ENCODE results near the gene ARSB. TPM values are rescaled to one million over a fixed set of nuclear protein-coding genes. Genes with fewer than 3 reads are reported as not detected.

The ARSB gene
- total RNA-seq, 4 donors from 2014 or later, result 9.1 to 12.7 (median 10.7) TPM

DNA sequence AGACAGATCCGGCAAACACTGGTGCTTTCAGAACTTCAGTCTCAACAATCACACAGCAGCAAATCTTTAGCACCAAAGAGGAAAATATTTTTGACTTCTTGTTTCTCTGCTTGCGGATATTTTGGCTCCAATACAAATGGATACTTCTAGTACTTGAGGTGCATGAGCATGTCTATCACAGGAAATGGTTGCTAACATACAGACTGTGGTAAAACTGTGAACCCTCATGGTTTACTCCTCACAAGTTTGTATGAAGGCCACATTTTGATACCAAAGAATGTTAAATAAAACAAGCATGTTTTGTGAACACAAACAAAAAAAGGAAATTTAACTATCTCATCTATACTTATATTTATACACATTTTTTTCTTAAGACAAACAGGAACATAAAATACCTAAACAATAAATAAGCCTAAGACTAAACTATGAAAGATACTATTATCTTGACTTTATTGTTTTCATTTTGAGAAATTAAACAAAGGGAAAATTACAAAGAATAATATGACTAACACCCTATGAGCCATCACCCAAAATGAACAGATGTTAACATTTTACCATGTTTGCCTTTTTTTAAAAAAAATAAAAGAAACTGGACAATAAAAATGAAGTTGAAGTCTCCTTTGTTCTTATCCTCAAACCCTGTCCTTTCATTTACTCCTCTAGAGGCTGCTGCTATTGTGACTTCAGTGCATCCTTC, 201.5 kb downstream of the ARSB start:
- Histone ChIP-seq H3K36me3 (no peaks in the 10 kb centered on the region), H3K4me1 (peaks cover 0 to 10% (median 0%) of the 10 kb centered on the region in 4 donors), H3K27me3 (no peaks in the 10 kb centered on the region), H3K27ac (no peak overlapping the region), H3K4me3 (no peak overlapping the region), H3K9me3 (no peaks in the 10 kb centered on the region)
- intact Hi-C loops (cut with DNase I; ENCODE audit: low total_unique reads), result no loop called here
- no peak for DNase-seq
- in situ Hi-C loops (cut with MboI; ENCODE audit: low pct_ligation_motif_present in 1 of 4, low pct_unique_long_range_greater_than_20kb in 1 of 4, low sequenced_read_pairs in 3 of 4), result no loop called here
- TF ChIP-seq EP300 (IDR thresholded peaks at IDR 0.05; ENCODE audit: low read depth) (no peak), POLR2A (IDR thresholded peaks at IDR 0.05) (no peak), POLR2AphosphoS5 (IDR thresholded peaks at IDR 0.05) (no peak)
- TF ChIP-seq, protein P1, sequence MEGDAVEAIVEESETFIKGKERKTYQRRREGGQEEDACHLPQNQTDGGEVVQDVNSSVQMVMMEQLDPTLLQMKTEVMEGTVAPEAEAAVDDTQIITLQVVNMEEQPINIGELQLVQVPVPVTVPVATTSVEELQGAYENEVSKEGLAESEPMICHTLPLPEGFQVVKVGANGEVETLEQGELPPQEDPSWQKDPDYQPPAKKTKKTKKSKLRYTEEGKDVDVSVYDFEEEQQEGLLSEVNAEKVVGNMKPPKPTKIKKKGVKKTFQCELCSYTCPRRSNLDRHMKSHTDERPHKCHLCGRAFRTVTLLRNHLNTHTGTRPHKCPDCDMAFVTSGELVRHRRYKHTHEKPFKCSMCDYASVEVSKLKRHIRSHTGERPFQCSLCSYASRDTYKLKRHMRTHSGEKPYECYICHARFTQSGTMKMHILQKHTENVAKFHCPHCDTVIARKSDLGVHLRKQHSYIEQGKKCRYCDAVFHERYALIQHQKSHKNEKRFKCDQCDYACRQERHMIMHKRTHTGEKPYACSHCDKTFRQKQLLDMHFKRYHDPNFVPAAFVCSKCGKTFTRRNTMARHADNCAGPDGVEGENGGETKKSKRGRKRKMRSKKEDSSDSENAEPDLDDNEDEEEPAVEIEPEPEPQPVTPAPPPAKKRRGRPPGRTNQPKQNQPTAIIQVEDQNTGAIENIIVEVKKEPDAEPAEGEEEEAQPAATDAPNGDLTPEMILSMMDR (IDR thresholded peaks at IDR 0.05), result no peak
- 67 to 98% methylated on average over 1 to 2 of the region's 2 CpGs for WGBS, 2 donors (ENCODE audit: low coverage in 1 of 2)

DNA sequence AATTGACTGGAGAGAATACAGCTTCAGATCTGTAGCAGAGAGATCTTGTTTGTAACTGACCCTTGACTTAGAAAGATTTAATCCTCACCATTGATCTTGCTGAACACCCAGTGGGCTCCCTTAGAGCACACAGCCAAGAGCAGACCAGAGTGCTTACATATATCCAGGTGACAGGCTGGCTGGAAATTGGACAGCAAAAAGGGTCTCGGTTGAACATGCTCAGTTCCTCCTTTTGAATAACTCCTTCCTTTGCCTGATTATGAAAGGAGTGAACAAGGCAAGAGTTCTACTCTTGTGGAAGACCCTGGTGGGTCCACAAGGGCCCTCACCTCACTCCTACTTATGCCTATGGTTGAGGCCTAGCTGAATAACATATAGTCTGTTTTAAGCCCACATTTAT, 202.4 kb downstream of the ARSB start:
- Histone ChIP-seq H3K27ac (no peak overlapping the region), H3K4me3 (no peak overlapping the region), H3K27me3 (no peaks in the 10 kb centered on the region), H3K9me3 (no peaks in the 10 kb centered on the region), H3K36me3 (no peaks in the 10 kb centered on the region), H3K4me1 (peaks cover 0 to 4% (median 0%) of the 10 kb centered on the region in 4 donors)
- TF ChIP-seq EP300 (IDR thresholded peaks at IDR 0.05; ENCODE audit: low read depth), result no peak
- TF ChIP-seq, protein P1 (IDR thresholded peaks at IDR 0.05), result no peak
- no peak for TF ChIP-seq POLR2AphosphoS5 (IDR thresholded peaks at IDR 0.05)
- 82% methylated on average over 1 of the region's 1 CpG; no CpG with 5 or more reads in 1 of the 2 donors for WGBS, 2 donors (ENCODE audit: low coverage in 1 of 2)
- in situ Hi-C loops (cut with MboI; ENCODE audit: low pct_ligation_motif_present in 1 of 4, low pct_unique_long_range_greater_than_20kb in 1 of 4, low sequenced_read_pairs in 3 of 4), result no loop called here
- DNase-seq, result no peak
- intact Hi-C loops (cut with DNase I; ENCODE audit: low total_unique reads), result no loop called here

DNA sequence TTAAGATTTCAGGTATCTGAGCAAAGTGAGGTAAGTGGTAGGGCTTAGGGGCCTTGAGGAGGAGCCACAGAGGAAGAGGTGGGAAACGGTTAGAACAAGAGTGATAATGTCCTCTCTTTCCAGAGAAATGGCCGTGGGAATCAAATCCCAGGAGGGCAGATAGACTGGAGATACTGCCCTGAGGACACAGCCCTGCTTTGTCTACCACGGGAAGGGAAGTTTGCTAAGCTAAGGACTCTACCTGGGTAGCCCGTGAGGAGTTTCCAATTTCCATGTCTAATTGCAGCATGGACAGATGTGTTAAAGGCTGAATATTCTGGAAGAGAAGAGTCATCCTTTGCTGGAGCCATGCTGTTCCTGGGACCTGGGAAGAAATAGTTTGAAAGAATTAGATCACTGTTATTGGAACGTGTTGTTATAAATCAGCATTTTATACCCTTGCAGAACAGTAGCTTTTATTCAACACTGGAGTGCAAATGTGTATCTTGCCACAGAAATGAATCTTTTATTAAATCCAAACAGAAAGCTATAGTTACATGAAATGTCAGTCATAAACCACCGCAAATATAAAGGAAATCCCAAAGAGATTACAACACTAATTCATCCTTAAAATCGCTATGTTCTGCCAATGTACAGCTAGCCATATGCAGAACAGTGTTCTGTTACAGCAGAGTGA, 203.4 kb downstream of the ARSB start:
- Histone ChIP-seq H3K27ac (no peak overlapping the region), H3K27me3 (no peaks in the 10 kb centered on the region), H3K9me3 (no peaks in the 10 kb centered on the region), H3K4me3 (no peak overlapping the region), H3K4me1 (no peaks in the 10 kb centered on the region), H3K36me3 (no peaks in the 10 kb centered on the region)
- intact Hi-C loops (cut with DNase I; ENCODE audit: low total_unique reads) (no loop called here), in situ Hi-C loops (cut with MboI; ENCODE audit: low pct_ligation_motif_present in 1 of 4, low pct_unique_long_range_greater_than_20kb in 1 of 4, low sequenced_read_pairs in 3 of 4) (no loop called here)
- DNase-seq, result no peak
- WGBS, 2 donors (ENCODE audit: low coverage in 1 of 2), result 69 to 77% methylated on average over 6 to 7 of the region's 7 CpGs
- TF ChIP-seq EP300 (IDR thresholded peaks at IDR 0.05; ENCODE audit: low read depth) (no peak), POLR2A (IDR thresholded peaks at IDR 0.05) (no peak), POLR2AphosphoS5 (IDR thresholded peaks at IDR 0.05) (no peak)
- TF ChIP-seq, protein P1 (IDR thresholded peaks at IDR 0.05), result no peak

DNA sequence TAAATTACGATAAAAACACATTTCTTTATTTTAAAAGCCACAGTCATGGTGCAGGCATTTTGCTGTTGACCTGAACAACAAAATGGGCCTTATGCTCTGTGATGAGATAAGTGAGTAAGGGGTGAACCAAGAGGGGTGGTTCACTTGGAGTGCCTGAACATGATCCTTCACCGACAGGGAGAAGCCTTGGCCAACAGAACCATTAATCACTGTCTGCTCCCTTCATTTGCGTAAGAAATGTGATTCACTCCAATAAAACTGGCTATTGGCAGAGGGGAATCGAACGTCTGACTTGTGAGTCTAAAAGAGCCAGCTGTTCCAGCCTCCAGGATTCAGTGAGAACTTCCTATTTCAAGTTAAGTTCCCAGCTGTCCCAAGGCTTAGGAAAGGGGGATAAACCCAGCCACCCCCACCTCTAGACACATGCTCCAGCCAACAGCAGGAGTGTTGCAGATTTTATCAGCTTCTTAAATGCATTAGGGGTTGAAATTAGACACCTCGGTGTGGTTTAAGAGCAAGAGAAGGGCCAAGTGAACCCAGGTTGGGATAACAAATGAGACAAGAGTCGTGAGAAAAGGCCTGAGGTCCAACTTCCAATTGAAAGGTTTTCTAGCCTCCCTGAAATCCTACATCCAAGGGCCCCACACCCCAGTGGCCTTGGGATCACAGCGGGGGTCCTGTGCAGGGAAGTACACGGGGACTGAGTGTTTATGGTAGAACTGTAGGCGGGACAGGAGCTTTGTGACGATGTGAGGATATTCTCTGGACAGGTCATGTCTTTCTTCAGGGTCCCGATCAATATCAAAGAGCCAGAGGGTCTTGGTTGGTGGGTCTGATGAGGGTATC, 205.1 kb downstream of the ARSB start:
- Histone ChIP-seq H3K36me3 (no peaks in the 10 kb centered on the region), H3K27me3 (no peaks in the 10 kb centered on the region), H3K4me3 (no peak overlapping the region), H3K4me1 (no peaks in the 10 kb centered on the region), H3K27ac (no peak overlapping the region), H3K9me3 (no peaks in the 10 kb centered on the region)
- in situ Hi-C loops (cut with MboI; ENCODE audit: low pct_ligation_motif_present in 1 of 4, low pct_unique_long_range_greater_than_20kb in 1 of 4, low sequenced_read_pairs in 3 of 4) (no loop called here), intact Hi-C loops (cut with DNase I; ENCODE audit: low total_unique reads) (no loop called here)
- TF ChIP-seq, protein P1 (IDR thresholded peaks at IDR 0.05), result no peak
- no peak for TF ChIP-seq POLR2AphosphoS5 (IDR thresholded peaks at IDR 0.05)
- no peak for TF ChIP-seq EP300 (IDR thresholded peaks at IDR 0.05; ENCODE audit: low read depth)
- TF ChIP-seq POLR2A (IDR thresholded peaks at IDR 0.05), result no peak
- 90 to 93% methylated on average over 10 to 12 of the region's 12 CpGs for WGBS, 2 donors (ENCODE audit: low coverage in 1 of 2)
- DNase-seq, result no peak

Data from transverse colon (tissue), 4 donors.